Measurements from ENCODE around the gene FLNC. TPM values are rescaled to one million over a fixed set of nuclear protein-coding genes. Genes with fewer than 3 reads are reported as not detected.
A peak's percentile ranks its signal among the peaks of the same experiment; 100 is the strongest.

The FLNC gene
- total and polyA plus RNA-seq, 9 of the 15 experiments (the other 6 are each of a cell fraction or from before 2014, with no cell fraction given) = 0.90 to 155 (median 28.8) TPM

DNA sequence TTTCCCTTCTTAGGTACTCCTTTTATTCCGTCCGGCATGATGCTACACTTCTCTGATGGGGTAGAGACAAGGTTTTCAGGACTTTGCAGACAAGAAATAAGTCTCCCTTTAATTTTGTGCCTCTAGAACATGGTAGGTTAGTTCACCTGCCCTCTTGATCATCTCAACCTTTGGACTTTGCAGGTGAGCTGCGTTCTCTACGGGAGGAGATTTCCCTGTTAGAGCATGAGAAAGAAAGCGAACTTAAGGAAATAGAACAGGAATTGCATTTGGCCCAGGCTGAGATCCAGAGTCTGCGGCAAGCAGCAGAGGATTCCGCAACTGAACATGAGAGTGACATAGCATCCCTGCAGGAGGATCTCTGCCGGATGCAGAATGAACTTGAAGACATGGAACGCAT, 29.2 kb upstream of the FLNC start (continued):
- TF ChIP-seq, protein P1, sequence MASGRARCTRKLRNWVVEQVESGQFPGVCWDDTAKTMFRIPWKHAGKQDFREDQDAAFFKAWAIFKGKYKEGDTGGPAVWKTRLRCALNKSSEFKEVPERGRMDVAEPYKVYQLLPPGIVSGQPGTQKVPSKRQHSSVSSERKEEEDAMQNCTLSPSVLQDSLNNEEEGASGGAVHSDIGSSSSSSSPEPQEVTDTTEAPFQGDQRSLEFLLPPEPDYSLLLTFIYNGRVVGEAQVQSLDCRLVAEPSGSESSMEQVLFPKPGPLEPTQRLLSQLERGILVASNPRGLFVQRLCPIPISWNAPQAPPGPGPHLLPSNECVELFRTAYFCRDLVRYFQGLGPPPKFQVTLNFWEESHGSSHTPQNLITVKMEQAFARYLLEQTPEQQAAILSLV (tag; IDR thresholded peaks at IDR 0.05) = no peak
- TF ChIP-seq, protein P2, sequence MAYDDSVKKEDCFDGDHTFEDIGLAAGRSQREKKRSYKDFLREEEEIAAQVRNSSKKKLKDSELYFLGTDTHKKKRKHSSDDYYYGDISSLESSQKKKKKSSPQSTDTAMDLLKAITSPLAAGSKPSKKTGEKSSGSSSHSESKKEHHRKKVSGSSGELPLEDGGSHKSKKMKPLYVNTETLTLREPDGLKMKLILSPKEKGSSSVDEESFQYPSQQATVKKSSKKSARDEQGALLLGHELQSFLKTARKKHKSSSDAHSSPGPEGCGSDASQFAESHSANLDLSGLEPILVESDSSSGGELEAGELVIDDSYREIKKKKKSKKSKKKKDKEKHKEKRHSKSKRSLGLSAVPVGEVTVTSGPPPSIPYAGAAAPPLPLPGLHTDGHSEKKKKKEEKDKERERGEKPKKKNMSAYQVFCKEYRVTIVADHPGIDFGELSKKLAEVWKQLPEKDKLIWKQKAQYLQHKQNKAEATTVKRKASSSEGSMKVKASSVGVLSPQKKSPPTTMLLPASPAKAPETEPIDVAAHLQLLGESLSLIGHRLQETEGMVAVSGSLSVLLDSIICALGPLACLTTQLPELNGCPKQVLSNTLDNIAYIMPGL (CRISPR knock-in tag; IDR thresholded peaks at IDR 0.05) = no peak

DNA sequence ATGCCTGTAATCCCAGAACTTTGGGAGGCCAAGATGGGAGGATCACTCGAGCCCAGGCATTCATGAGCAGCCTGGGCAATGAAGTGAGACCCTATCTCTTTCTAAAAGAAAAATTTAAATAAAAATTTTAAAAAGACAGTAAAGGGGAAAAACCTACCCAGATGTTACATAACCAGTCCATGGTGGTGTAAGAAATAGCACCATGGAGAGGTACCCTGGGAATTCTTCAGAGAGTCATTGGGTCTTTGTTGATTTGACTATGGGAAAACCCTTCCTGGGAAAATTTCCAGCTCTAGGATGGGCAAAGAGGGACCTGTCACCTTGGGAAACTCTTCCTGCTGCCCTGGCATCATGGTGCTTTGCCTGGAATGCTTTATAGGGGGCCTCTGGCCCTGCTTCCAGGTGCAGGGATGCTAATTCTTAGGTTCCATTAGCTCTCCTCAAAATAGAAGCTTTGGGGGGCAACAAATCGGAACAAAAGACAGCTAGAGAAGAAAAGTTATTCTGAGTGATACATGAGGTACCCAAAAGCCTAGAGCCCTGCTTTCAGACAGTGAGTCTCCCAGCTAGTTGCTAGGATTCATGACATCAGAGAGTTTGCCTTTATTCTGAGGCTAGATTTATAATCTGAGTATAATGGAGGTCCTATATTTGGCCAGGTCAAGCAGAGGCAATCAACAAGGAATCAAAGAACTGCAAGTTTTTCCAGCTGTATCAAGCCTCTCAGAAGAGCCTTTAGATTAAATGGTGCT, 28.4 kb upstream of the FLNC start:
- Histone ChIP-seq H3K36me3 (ENCODE audit: control insufficient read depth, insufficient read depth, low read length) (peaks cover 48% of the 10 kb centered on the region), H3K9me1 (ENCODE audit: control insufficient read depth, insufficient read depth, low read length) (no peaks in the 10 kb centered on the region), H3K79me2 (ENCODE audit: control insufficient read depth, insufficient read depth, low read length) (no peaks in the 10 kb centered on the region), H2AFZ (ENCODE audit: low read depth, low read length) (no peak overlapping the region), H3K4me2 (ENCODE audit: insufficient read depth, low read length) (no peak overlapping the region), H4K20me1 (replicated peaks; ENCODE audit: control insufficient read depth, insufficient read depth, low read length) (no peaks in the 10 kb centered on the region), H3K4me1 (replicated peaks in 1 of 2; ENCODE audit: control insufficient read depth in 2 of 2, insufficient read depth in 2 of 2, low read length in 2 of 2) (no peaks in the 10 kb centered on the region), H3K9me3 (replicated peaks; ENCODE audit: control insufficient read depth, insufficient read depth, low read depth, low read length) (no peaks in the 10 kb centered on the region), H3K27me3 (ENCODE audit: control insufficient read depth in 2 of 2, insufficient read depth in 2 of 2, low read length in 2 of 2) (no peaks in the 10 kb centered on the region), H3K9ac (ENCODE audit: insufficient read depth in 1 of 2, low read depth in 2 of 2, low read length in 2 of 2) (no peak overlapping the region), H3K27ac (ENCODE audit: extremely low read depth, low read depth, low read length) (no peak overlapping the region), H3K4me3 (no peak overlapping the region)
- WGBS (ENCODE audit: insufficient coverage, low coverage, missing lambda C conversion rate) = 63% methylated on average over 2 of the region's 2 CpGs
- POLR2A ChIA-PET = interaction anchor here (0.7 to 2.3 kb wide), 4 partner anchors 9 to 679 kb away, joined by 4 to 7 read pairs (median 5); no protein-coding TSS in a partner anchor
- no peak for FAIRE-seq
- in situ Hi-C loops (cut with MboI) = no loop called here
- CTCF ChIA-PET (ENCODE audit: low intra/inter-chr PET ratio) = no interaction called here
- intact Hi-C loops (cut with micrococcal nuclease) = no loop called here
- TF ChIP-seq, protein P3, sequence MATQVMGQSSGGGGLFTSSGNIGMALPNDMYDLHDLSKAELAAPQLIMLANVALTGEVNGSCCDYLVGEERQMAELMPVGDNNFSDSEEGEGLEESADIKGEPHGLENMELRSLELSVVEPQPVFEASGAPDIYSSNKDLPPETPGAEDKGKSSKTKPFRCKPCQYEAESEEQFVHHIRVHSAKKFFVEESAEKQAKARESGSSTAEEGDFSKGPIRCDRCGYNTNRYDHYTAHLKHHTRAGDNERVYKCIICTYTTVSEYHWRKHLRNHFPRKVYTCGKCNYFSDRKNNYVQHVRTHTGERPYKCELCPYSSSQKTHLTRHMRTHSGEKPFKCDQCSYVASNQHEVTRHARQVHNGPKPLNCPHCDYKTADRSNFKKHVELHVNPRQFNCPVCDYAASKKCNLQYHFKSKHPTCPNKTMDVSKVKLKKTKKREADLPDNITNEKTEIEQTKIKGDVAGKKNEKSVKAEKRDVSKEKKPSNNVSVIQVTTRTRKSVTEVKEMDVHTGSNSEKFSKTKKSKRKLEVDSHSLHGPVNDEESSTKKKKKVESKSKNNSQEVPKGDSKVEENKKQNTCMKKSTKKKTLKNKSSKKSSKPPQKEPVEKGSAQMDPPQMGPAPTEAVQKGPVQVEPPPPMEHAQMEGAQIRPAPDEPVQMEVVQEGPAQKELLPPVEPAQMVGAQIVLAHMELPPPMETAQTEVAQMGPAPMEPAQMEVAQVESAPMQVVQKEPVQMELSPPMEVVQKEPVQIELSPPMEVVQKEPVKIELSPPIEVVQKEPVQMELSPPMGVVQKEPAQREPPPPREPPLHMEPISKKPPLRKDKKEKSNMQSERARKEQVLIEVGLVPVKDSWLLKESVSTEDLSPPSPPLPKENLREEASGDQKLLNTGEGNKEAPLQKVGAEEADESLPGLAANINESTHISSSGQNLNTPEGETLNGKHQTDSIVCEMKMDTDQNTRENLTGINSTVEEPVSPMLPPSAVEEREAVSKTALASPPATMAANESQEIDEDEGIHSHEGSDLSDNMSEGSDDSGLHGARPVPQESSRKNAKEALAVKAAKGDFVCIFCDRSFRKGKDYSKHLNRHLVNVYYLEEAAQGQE (IDR thresholded peaks at IDR 0.05; ENCODE audit: borderline replicate concordance) = peak; percentile 19; the same call in 1 of the 2 replicates
- TF ChIP-seq, protein P3 (CRISPR knock-in tag; IDR thresholded peaks at IDR 0.05; ENCODE audit: low read depth) = no peak
- TF ChIP-seq POLR2H (tag; IDR thresholded peaks at IDR 0.05; ENCODE audit: low read depth) (no peak), CHCHD3 (CRISPR knock-in tag; IDR thresholded peaks at IDR 0.05) (no peak)
- no peak for DNase-seq (ENCODE audit: extremely low read depth in 1 of 4, low spot score in 3 of 4)
- no peak for ATAC-seq
- BruUV-seq (replicated peaks) = no TSS peak
